Sigmoid colon (tissue), 4 donors: ENCODE results near the gene FFAR1.

Experiments used
- EP300 ChIP-seq, 4 donors: sonication (generic); formaldehyde crosslinking; IDR thresholded peaks; one replicate each; pipeline ENCODE4 v1.6.1; 2017; ENCODE audit warnings: antibody characterized with exemption in 4 of 4
- POLR2A ChIP-seq, 2 donors: fragments of 450-650 bp; IDR thresholded peaks; one replicate each; pipeline ENCODE4 v1.6.1; 2016; ENCODE audit warnings: antibody characterized with exemption in 2 of 2, mild to moderate bottlenecking in 2 of 2, moderate library complexity in 2 of 2
- POLR2AphosphoS5 ChIP-seq, 4 donors: sonication (generic); formaldehyde crosslinking; IDR thresholded peaks; one replicate each; pipeline ENCODE4 v1.6.1; 2017; ENCODE audit warnings: antibody characterized with exemption in 4 of 4
- TF ChIP-seq, protein P1 (sequence below), 4 experiments: fragments of 450-650 bp in 3 of 4; fragments of 200-600 bp in 1 of 4; IDR thresholded peaks; one replicate each; pipeline ENCODE4 v1.5.1; 2016 to 2019; ENCODE audit warnings: antibody characterized with exemption in 4 of 4, mild to moderate bottlenecking in 3 of 4, moderate library complexity in 2 of 4

DNA sequence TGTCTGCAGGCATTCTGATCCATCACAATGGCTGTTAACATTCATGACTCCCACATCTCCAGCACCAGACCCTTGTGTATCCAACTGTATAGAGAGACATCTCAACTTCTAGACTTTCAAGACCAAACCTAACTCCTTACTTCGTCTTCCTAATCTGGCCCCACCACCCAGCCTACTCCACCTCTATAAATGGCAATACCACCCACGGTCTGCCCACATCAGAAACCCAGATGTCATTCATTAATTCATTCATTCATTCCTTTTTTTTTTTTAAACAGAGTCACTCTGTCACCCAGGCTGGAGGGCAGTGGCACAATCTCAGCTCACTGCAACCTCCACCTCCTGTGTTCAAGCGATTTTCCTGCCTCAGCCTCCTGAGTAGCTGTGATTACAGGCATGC lies 33.6 kb downstream of the FFAR1 start:
- TF ChIP-seq POLR2A (IDR thresholded peaks at IDR 0.05) (no peak), POLR2AphosphoS5 (IDR thresholded peaks at IDR 0.05) (no peak), EP300 (IDR thresholded peaks at IDR 0.05) (no peak)
- TF ChIP-seq, protein P1, sequence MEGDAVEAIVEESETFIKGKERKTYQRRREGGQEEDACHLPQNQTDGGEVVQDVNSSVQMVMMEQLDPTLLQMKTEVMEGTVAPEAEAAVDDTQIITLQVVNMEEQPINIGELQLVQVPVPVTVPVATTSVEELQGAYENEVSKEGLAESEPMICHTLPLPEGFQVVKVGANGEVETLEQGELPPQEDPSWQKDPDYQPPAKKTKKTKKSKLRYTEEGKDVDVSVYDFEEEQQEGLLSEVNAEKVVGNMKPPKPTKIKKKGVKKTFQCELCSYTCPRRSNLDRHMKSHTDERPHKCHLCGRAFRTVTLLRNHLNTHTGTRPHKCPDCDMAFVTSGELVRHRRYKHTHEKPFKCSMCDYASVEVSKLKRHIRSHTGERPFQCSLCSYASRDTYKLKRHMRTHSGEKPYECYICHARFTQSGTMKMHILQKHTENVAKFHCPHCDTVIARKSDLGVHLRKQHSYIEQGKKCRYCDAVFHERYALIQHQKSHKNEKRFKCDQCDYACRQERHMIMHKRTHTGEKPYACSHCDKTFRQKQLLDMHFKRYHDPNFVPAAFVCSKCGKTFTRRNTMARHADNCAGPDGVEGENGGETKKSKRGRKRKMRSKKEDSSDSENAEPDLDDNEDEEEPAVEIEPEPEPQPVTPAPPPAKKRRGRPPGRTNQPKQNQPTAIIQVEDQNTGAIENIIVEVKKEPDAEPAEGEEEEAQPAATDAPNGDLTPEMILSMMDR (IDR thresholded peaks at IDR 0.05), result no peak
